ENCODE data around the gene CCDC144A.
"Not testable (repeated sequence)": the region's sequence is repeated elsewhere in the genome, so short reads cannot be mapped to it uniquely, and the experiment has no call there.

The CCDC144A gene

GRCh38 chr17:16689731-16690281 is at the start of gene CCDC144A:
Gene CCDC144A, plus strand, starts transcription at chr17:16690241. Its CDS starts 160 bp downstream, at chr17:16690401.
- DNase-seq (ENCODE audit: low spot score) = not testable (repeated sequence)

GRCh38 chr17:16649585-16649984 is 40.5 kb upstream of the CCDC144A start:
- DNase-seq (ENCODE audit: low spot score) = no peak

- no peak for DNase-seq (ENCODE audit: low spot score)
Observed at GRCh38 chr17:16652252-16652651, 37.8 kb upstream of the CCDC144A start.

GRCh38 chr17:16652847-16653366 is 37.1 kb upstream of the CCDC144A start:
- DNase-seq (ENCODE audit: low spot score) = peak; percentile 49

GRCh38 chr17:16653367-16654041 is 36.5 kb upstream of the CCDC144A start, which contains the start of gene ZNF624:
Gene ZNF624, minus strand, starts transcription at chr17:16653850.
- DNase-seq (ENCODE audit: low spot score) = peak; percentile 96

GRCh38 chr17:16661217-16661616 is 28.8 kb upstream of the CCDC144A start:
- no peak for DNase-seq (ENCODE audit: low spot score)

- DNase-seq (ENCODE audit: low spot score) = no peak
Observed at GRCh38 chr17:16662936-16663335, 27.1 kb upstream of the CCDC144A start.

- DNase-seq (ENCODE audit: low spot score) = not testable (repeated sequence)
Observed at GRCh38 chr17:16666553-16666906, 23.5 kb upstream of the CCDC144A start.

GRCh38 chr17:16666907-16667636 is 23.0 kb upstream of the CCDC144A start:
- DNase-seq (ENCODE audit: low spot score) = not testable (repeated sequence)

GRCh38 chr17:16676676-16677268 is 13.3 kb upstream of the CCDC144A start:
- DNase-seq (ENCODE audit: low spot score) = no peak

- DNase-seq (ENCODE audit: low spot score) = not testable (repeated sequence)
Observed at GRCh38 chr17:16683290-16684138, 6.5 kb upstream of the CCDC144A start.

- not testable (repeated sequence) for DNase-seq (ENCODE audit: low spot score)
Observed at GRCh38 chr17:16686019-16686418, 4.0 kb upstream of the CCDC144A start.

GRCh38 chr17:16687151-16687550 is 2.9 kb upstream of the CCDC144A start:
- not testable (repeated sequence) for DNase-seq (ENCODE audit: low spot score)

GRCh38 chr17:16690447-16690846 is 406 bp downstream of the CCDC144A start:
- not testable (repeated sequence) for DNase-seq (ENCODE audit: low spot score)

GRCh38 chr17:16697603-16698002 is 7.6 kb downstream of the CCDC144A start:
- not testable (repeated sequence) for DNase-seq (ENCODE audit: low spot score)

GRCh38 chr17:16745492-16746203 is 55.6 kb downstream of the CCDC144A start:
- not testable (repeated sequence) for DNase-seq (ENCODE audit: low spot score)

- DNase-seq (ENCODE audit: low spot score) = not testable (repeated sequence)
Observed at GRCh38 chr17:16746571-16746970, 56.5 kb downstream of the CCDC144A start.

- not testable (repeated sequence) for DNase-seq (ENCODE audit: low spot score)
Observed at GRCh38 chr17:16750515-16750914, 60.5 kb downstream of the CCDC144A start.

- peak; percentile 41 for DNase-seq (ENCODE audit: low spot score)
Observed at GRCh38 chr17:16751224-16751923, 61.3 kb downstream of the CCDC144A start.

GRCh38 chr17:16751924-16752287 is 61.9 kb downstream of the CCDC144A start:
- DNase-seq (ENCODE audit: low spot score) = not testable (repeated sequence)
